C1 segment of cervical spinal cord (tissue), 14 donors: ENCODE measurements around the gene IGF1R.

Source experiments
- DNase-seq, 14 donors: peaks; one replicate each; lab custom pipeline; 2025; lab: John Stamatoyannopoulos, UW

Gene IGF1R

DNA sequence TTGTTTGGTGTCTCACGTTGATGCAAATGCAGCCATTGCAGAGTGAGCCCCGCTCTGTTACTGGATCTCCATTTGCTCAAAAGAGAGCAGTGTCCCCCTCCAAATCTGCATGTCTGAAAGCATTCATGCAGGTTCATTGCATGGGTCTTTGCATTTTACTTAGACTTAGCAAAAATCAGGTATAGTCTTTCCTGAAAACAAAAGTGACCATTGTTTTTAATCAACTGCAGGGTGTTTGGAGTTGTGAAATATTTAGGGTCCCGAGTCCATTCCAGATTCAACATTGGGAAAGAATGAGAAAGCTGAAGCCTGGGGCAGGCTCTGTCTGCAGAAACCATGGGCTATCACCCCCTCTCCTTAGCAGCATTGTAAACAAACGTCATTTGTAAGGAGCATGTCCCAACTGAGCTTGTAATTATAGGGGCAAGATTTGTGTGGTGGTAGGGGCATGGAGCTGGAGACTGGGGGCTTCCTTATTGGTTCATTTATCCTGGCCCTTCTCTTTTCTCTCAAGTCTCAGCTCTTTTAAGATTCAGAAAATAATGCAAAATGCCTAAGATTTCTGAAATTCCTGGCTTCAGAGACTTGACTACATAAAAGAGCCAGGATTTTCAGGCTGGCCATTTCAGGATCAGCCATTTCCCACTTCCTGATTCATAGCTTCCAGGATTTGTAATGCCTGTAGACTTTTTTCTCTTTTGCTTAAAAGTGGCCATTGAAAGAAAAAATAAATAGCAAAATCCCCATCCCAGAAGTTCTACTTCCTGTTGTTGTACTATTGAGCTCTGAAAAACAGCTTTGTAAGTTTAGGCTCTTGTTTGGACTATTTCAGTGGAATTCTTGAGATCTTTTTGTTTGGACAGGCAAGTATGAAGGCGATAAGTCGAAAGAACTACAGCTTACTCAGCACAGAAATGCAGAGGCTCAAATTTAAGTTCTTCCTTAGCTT, 23.0 kb downstream of the IGF1R start:
- DNase-seq, result peak in 1 of 14 donors; percentile 9

GRCh38 chr15:98673133-98673532, 24.8 kb downstream of the IGF1R start:
- no peak for DNase-seq

DNA sequence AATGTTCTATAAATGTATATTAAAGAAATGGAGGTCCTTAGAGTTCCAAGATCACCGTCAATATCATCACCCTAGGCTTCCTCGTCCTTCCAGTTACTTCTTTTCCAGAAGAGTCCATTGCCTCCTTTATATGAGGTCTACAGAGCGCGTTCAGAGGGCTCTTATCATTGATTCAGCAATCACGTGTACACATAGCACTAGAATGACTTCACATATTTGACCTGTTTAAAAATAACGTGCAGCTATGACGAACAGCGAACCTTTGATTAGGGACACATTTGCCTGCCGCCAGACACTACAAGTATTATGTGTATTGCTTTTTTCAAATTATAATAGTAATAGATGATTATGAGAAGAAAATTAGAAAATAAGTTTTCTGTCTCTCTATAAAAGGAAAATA, 26.0 kb downstream of the IGF1R start:
- no peak for DNase-seq

DNA sequence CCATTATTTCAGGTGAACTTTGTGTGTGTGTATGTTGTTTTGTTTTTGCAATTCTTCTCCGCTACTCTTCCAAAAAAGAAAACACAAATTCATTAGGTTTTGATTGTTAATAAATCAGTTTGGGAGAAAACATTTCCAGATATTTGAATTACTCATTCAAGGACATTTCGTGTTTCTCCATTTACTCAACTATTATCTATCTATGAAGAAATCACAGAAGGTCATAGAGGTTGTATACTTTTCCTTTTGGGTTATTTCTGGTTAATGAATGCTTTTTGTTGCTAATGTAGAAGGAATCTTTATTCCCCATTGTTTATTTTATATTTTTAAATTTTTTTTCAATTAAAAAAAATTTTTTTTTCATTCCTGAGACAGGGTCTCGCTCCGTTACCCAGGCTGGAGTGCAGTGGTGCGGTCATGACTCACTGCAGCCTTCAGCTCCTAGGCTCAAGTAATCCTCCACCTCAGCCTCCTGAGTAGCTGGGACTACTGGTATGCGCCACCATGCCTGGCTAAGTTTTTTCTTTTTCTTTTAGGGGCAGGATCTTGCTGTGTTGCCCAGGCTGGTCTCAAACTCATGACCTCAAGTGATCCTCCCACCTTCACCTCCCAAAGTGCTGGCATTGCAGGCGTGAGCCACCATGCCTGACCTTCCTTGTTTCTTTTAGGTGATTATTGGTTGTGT, 28.4 kb downstream of the IGF1R start:
- no peak for DNase-seq

DNA sequence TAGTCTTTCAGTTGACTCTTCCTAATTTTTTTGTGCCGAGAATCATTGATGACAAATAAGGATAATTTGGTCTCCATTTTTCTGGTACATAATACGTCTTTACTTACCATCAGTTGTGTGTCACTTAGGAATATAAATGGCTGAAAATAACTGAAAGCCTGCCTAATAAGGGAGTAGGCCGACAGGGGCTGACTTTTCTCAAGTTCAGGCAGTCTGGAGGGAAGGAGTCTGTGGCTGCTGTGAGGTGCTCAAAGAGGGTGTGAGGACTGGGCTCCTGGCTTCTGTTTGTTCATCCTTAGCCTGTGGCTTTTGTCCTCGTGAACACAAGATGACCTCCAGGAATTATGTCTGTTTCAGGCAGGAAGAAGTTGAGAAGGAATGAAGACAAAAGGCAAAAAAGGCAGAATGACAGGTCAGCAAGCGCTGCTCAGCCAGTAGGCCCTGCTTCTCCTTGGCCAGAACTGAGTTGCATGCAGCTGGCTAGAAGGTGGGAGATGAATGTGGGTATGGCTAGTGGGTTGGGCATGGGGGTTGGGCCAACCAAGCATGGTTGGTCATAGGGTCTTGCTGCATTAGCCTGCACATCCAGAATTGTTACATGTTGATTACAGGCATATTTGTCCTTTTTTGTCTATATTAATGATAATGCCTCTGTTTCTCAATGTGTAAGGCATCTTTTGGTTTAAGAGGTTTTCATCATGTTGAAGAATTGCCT, 29.2 kb downstream of the IGF1R start:
- no peak for DNase-seq

DNA sequence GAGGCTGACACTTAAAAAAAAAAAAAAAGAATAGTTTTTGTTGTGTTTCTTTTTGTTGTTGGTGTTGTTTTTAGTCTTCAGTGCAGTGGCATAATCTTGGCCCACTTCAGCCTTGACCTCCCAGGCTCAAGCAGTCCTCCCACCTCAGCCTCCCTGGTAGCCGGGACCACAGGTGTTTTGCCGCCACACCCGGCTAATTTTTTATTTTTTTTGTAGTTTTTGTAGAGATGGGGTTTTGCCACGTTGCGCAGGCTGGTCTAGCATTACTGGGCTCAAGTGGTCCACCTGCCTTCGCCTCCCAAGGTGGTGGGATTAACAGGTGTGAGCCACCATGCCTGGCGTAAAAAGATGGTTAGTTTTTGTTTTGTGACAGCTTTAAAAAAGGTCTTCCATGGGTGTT, 30.1 kb downstream of the IGF1R start:
- DNase-seq, result no peak

DNA sequence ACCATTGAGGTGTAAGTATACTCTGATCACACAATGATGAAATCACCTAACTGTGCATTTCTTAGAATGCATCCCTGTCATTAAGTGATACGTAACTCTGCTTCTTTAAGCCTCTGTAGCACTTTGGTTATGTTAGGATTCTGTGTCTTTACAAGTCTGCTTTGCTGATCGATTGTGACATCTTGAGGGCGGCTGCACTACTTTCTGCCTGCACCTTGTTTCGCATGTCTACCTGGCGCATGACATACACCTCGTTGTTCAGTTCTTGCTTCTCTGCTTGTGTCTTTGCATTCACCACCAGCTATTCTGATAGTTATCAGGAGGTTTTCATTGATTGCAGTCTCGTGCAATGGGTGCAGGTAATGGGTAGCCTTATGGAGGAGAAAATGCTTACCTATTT, 32.7 kb downstream of the IGF1R start:
- DNase-seq, result no peak

- DNase-seq, result no peak
These were observed 34.8 kb downstream of the IGF1R start for GRCh38 chr15:98682992-98683701.

DNA sequence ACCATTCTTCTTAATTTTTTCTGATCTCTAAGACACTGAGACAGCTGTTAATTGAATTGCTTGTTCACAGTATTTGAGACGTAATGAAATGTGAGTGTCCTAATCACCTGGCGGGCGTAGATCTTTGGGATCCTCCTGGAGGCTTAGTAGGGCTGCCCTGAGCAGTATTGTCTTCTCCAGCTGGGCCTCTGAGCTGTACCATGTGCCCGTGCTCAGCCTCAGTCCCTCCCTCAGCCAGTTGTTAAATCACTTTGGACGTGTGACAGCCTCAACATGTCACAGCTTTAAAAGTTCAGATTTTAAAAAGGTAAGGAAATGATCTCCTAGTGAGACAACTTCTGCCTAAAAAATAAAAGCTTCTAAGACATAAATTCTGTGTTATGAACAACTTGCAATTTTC, 35.5 kb downstream of the IGF1R start:
- no peak for DNase-seq

DNA sequence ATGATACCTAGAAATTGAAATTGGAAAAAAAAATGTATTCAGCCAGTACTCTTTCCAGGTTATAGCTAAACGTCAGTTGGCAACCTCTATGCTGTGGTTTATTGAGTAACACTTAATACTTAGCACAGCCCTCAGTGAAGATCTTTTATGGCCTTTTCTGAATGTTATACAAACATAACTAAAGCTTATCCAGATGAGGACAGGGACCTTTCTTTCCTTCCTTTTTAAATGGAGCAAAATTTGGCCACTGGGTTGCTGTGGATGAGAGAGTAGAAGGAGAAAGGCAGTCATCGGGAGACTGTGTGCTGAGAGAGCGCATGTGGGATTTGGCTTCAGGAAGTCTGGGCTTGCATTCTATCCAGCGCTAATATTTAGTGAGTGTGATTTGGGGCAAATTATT, 36.1 kb downstream of the IGF1R start:
- no peak for DNase-seq

DNA sequence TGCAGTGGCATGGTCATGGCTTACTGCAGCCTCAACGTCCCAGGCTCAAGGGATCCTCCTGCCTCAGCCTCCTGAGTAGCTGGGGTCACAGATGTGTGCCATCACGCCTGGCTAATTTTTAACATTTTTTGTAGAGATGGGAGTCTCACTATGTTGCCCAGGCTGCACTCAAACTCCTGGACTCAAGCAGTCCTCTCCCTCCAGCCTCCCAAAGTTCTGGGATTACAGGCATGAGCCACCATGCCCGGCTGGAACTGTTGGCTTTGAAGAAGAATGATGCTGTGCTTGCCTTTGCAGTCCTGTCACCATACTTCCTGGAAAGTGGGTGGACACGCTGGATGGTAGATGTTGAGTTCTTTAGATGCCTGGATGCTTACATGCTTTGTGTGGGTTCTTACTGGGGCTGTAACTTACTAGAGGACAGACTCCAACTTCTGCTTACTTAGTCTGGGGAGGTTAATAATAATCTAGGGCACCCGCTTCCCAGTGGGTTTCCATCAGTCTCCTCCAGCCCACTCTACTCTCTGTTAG, 36.7 kb downstream of the IGF1R start:
- DNase-seq, result no peak

DNA sequence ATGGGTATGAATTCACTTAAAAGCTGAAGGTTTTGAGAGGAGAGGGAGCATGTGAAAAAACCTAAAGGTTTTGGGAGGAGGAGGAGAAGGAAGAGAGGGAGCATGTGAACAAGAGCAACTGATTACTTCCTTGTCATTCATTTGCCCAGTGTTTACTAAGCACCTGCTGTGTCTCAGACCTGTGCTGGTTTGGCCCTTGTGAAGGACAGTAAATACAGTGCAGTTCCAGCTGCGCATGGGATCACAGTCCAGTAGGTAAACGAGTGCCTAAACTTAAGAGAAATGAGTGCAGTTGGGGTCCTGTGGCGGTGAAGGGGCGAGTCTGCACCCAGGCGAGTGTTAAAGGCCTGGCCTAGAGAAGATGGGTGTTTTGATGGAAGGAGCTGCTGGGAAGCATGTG, 38.6 kb downstream of the IGF1R start:
- DNase-seq, result no peak

DNA sequence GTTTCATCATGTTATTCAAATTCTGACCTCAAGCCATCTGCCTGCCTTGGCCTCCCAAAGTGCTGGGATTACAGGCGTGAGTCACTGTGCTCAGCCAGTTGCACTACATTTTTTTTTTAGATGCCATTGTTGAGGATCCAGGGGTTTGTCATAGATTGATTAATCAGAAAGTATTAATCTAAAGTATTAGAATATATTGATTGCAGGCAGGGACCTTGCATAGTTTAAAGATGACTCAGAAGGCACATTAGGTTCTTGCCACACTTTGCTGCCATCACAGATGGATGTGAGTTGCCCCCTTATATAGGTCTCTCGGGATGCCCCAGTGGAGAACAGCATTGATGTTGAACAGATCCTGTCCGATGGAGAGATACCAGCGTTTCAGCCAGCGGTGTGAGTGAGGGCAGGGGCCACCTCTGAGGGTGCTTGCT, 41.1 kb downstream of the IGF1R start:
- no peak for DNase-seq

DNA sequence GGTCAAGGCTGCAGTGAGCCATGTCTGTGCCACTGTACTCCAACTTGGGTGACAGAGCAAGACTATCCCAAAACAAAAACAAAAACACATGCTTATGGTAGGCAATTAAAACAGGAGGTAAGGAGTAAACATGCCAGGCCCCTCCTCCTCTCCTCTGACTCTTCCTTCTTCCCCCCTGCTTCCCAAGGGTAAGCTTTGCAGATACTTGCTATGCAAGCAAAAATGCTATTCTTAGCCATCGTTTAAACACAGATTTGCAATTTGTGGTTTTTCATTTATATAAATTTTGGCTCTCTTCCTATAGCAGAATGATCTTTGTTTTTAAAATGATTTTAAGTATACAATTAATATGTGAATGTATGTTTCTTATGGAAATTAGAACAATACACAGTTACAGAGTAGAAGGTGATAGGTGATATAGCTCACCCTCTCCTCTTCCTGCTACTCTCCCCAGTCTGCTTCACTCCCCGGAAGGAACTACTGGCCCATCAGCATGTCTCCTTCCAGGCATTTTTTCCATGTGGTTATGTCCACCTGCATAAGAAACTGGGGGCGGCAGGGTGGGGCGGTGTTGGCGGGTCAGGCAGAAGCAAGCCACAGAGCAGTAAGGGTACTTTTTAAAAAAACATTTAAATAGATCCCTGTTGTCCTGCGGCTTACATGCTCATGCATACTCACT, 42.1 kb downstream of the IGF1R start:
- no peak for DNase-seq

DNA sequence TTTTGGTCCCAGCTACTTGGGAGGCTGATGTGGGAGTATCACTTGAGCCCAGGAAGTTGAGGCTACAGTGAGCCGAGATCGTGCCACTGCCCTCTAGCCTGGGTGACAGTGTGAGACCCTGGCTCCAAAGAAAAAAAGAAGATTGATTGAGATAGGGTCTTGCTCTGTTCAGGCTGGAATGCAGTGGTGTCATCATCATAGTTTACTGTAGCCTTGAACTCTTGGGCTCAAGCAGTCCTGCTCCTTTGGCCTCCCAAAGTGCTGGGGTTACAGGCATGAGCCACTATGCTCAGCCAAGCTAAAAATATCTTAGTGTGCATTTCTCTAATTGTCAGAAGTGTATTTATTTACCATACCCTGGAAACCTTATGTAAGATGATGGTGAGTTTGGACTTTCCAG, 43.9 kb downstream of the IGF1R start:
- no peak for DNase-seq

GRCh38 chr15:98694161-98694560, 45.8 kb downstream of the IGF1R start:
- no peak for DNase-seq

- DNase-seq, result no peak
These were observed 50.5 kb downstream of the IGF1R start for GRCh38 chr15:98698792-98699191.

DNA sequence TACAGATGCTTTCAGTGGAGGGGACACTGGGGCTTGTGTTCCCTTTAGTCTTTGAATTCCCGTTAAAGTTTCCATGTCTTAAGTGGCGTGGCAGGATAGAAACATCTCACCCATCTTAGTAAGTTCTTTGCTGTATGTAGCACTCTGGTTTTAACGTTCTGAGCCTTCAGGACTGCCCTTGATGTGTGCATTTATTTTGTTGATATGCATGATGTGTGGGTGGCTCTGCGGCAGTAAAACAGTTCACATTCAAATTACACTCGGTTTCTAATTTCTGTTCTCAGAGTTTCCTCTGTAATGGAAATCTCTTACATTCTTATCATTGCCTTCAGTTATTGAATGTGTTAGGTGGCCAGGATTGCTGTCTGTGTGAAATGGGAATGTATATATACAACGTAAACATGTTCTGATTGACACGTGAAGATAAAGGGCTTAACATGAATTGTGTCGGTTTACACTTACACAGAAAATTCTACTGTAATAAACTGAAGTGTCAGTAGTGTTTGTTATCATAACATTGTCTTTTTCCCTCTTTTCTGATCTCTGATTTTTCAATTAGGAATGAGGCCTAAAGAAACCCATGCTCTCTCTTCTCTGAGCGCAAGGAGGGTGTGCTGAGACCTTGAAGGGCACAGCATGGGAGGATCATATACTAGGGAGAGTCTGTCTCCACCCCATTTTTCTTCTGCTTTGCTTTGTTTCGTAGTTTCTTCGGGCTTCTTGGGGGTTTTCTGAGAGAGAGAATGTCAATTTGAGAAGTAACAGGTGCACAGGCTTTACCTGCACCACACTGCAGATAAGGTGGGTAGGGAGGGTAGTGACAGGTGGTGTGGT, 51.5 kb downstream of the IGF1R start:
- no peak for DNase-seq

DNA sequence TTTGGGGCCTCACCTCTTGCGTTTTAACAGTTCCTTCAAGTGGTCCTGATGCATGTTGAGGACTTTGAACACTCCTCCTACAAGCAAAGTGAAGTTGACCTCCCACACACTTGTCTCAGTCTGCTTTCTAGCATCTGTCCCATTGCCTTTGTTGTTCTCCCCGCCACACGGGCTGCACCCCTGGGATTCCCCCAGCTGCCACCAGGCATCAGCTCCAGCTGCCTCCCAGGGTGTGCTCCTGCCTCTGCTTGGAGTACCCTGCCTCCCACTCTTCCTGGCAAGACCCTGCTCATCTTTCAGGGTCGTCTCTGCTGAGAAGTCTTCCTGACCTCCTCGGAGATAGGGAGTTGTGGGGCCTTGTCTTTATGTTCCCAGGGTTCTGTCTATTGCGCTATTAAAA, 52.2 kb downstream of the IGF1R start:
- DNase-seq, result no peak

DNA sequence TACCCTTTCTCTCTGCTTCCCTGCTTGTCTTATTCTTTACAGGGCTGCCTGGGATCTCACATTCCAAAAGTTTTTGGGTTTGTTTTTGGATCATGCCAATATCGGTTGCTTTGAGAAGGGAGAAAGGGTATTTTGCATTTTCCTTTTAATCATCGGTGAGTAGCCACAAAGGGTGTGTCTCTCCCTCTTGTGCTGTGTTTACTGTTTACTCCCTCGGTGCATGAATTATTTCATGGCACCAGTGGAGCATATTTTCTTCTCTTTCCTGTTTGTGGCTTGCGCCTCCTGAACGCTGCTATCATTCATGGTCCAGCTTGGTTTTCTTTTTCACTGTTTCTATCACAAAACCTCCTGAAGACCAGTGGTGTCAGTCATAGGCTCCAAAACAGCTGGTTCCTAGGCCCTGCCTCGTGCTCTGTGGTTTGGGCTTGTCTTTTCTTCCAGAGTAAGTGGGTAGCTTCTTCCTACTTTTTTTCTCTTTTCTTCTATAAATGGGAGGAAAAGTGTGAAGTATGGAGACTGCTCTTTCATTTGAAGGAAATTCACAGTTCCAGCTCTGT, 54.9 kb downstream of the IGF1R start:
- no peak for DNase-seq
